Gastroesophageal sphincter (tissue), 3 donors: ENCODE measurements around the gene GRWD1.

Source experiments
- POLR2A ChIP-seq, 2 donors: fragments of 450-650 bp; IDR thresholded peaks; one replicate each; pipeline ENCODE4 v1.6.1; 2017; ENCODE audit warnings: antibody characterized with exemption in 2 of 2, mild to moderate bottlenecking in 2 of 2, moderate library complexity in 1 of 2
- TF ChIP-seq, protein P1 (sequence below), 4 experiments: fragments of 200-600 bp in 2 of 4; fragments of 450-650 bp in 2 of 4; sonication (generic) in 1 of 4; IDR thresholded peaks; one replicate each; pipeline ENCODE4 v1.5.1; 2017 to 2019; ENCODE audit warnings: antibody characterized with exemption in 4 of 4, mild to moderate bottlenecking in 2 of 4, moderate library complexity in 2 of 4

DNA sequence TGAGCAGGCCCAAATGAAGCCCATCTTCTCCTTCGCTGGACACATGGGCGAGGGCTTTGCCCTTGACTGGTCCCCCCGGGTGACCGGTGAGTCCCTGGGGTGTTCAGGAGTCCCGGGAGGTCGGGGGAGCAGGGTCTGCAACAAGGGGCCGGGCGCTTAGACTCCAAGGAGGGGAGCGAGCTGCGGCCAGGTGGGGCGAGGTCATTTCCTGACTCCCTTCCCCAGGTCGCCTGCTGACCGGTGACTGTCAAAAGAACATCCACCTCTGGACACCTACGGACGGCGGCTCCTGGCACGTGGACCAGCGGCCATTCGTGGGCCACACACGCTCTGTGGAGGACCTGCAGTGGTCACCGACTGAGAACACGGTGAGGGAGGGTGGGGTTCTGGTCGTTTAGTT, 4.7 kb downstream of the GRWD1 start:
- TF ChIP-seq, protein P1, sequence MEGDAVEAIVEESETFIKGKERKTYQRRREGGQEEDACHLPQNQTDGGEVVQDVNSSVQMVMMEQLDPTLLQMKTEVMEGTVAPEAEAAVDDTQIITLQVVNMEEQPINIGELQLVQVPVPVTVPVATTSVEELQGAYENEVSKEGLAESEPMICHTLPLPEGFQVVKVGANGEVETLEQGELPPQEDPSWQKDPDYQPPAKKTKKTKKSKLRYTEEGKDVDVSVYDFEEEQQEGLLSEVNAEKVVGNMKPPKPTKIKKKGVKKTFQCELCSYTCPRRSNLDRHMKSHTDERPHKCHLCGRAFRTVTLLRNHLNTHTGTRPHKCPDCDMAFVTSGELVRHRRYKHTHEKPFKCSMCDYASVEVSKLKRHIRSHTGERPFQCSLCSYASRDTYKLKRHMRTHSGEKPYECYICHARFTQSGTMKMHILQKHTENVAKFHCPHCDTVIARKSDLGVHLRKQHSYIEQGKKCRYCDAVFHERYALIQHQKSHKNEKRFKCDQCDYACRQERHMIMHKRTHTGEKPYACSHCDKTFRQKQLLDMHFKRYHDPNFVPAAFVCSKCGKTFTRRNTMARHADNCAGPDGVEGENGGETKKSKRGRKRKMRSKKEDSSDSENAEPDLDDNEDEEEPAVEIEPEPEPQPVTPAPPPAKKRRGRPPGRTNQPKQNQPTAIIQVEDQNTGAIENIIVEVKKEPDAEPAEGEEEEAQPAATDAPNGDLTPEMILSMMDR (IDR thresholded peaks at IDR 0.05) = no peak
- TF ChIP-seq POLR2A (IDR thresholded peaks at IDR 0.05) = no peak
